ENCODE measurements around the gene CCR7. TPM values are rescaled to one million over a fixed set of nuclear protein-coding genes. Genes with fewer than 3 reads are reported as not detected.
"Not testable (repeated sequence)": the region's sequence is repeated elsewhere in the genome, so short reads cannot be mapped to it uniquely, and the experiment has no call there.

CCR7 gene
- total RNA-seq, 1 donor = not detected

GRCh38 chr17:40596261-40596919 is 31.1 kb upstream of the CCR7 start:
- H3K4me1 ChIP-seq (ENCODE audit: insufficient read depth, low read length) = peaks cover 12% of the 10 kb centered on the region
- H3K27ac ChIP-seq (ENCODE audit: low read depth, low read length) = no peak overlapping the region
- no peak overlapping the region for H3K4me3 ChIP-seq (ENCODE audit: insufficient read depth, low read length)
- DNase-seq (ENCODE audit: insufficient read length, low spot score, missing footprints) = no peak
- no peak overlapping the region for H3K4me2 ChIP-seq (ENCODE audit: insufficient read depth, low read length)
- H3K79me2 ChIP-seq (ENCODE audit: insufficient read depth, low read length) = no peaks in the 10 kb centered on the region
- no peaks in the 10 kb centered on the region for H3K9me3 ChIP-seq (ENCODE audit: low read depth, low read length)
- H4K20me1 ChIP-seq (ENCODE audit: insufficient read depth, low read length) = no peaks in the 10 kb centered on the region
- TF ChIP-seq CTCF (IDR thresholded peaks at IDR 0.05; ENCODE audit: extremely low read depth, low read depth, low read length) = no peak
- peaks cover 4% of the 10 kb centered on the region for H3K27me3 ChIP-seq (ENCODE audit: insufficient read depth, low read length)
- no peaks in the 10 kb centered on the region for H3K36me3 ChIP-seq (ENCODE audit: insufficient read depth, low read length)
- H2AFZ ChIP-seq (ENCODE audit: low read length) = no peak overlapping the region

GRCh38 chr17:40590742-40591141 is 25.5 kb upstream of the CCR7 start:
- Histone ChIP-seq H3K27me3 (ENCODE audit: insufficient read depth, low read length) (peaks cover 31% of the 10 kb centered on the region), H3K4me3 (ENCODE audit: insufficient read depth, low read length) (no peak overlapping the region), H2AFZ (ENCODE audit: low read length) (no peak overlapping the region), H3K79me2 (ENCODE audit: insufficient read depth, low read length) (no peaks in the 10 kb centered on the region), H3K9me3 (ENCODE audit: low read depth, low read length) (no peaks in the 10 kb centered on the region), H3K27ac (ENCODE audit: low read depth, low read length) (no peak overlapping the region), H3K4me1 (ENCODE audit: insufficient read depth, low read length) (no peaks in the 10 kb centered on the region), H3K4me2 (ENCODE audit: insufficient read depth, low read length) (no peak overlapping the region), H4K20me1 (ENCODE audit: insufficient read depth, low read length) (no peaks in the 10 kb centered on the region), H3K36me3 (ENCODE audit: insufficient read depth, low read length) (no peaks in the 10 kb centered on the region)
- no peak for TF ChIP-seq CTCF (IDR thresholded peaks at IDR 0.05; ENCODE audit: extremely low read depth, low read depth, low read length)
- DNase-seq (ENCODE audit: insufficient read length, low spot score, missing footprints) = no peak

GRCh38 chr17:40588552-40588951 is 23.3 kb upstream of the CCR7 start:
- Histone ChIP-seq H3K36me3 (ENCODE audit: insufficient read depth, low read length) (no peaks in the 10 kb centered on the region), H3K27me3 (ENCODE audit: insufficient read depth, low read length) (peaks cover 31% of the 10 kb centered on the region), H3K27ac (ENCODE audit: low read depth, low read length) (no peak overlapping the region), H3K9me3 (ENCODE audit: low read depth, low read length) (no peaks in the 10 kb centered on the region), H3K79me2 (ENCODE audit: insufficient read depth, low read length) (no peaks in the 10 kb centered on the region), H3K4me3 (ENCODE audit: insufficient read depth, low read length) (no peak overlapping the region), H4K20me1 (ENCODE audit: insufficient read depth, low read length) (no peaks in the 10 kb centered on the region), H3K4me2 (ENCODE audit: insufficient read depth, low read length) (no peak overlapping the region), H2AFZ (ENCODE audit: low read length) (no peak overlapping the region), H3K4me1 (ENCODE audit: insufficient read depth, low read length) (no peaks in the 10 kb centered on the region)
- TF ChIP-seq CTCF (IDR thresholded peaks at IDR 0.05; ENCODE audit: extremely low read depth, low read depth, low read length) = no peak
- DNase-seq (ENCODE audit: insufficient read length, low spot score, missing footprints) = no peak

GRCh38 chr17:40586264-40586663 is 21.0 kb upstream of the CCR7 start:
- not testable (repeated sequence) for H3K4me2 ChIP-seq (ENCODE audit: insufficient read depth, low read length); H4K20me1 ChIP-seq (ENCODE audit: insufficient read depth, low read length); H3K4me1 ChIP-seq (ENCODE audit: insufficient read depth, low read length); H3K9me3 ChIP-seq (ENCODE audit: low read depth, low read length); DNase-seq (ENCODE audit: insufficient read length, low spot score, missing footprints); H2AFZ ChIP-seq (ENCODE audit: low read length); H3K4me3 ChIP-seq (ENCODE audit: insufficient read depth, low read length); H3K27ac ChIP-seq (ENCODE audit: low read depth, low read length); H3K36me3 ChIP-seq (ENCODE audit: insufficient read depth, low read length); H3K79me2 ChIP-seq (ENCODE audit: insufficient read depth, low read length)
- H3K27me3 ChIP-seq (ENCODE audit: insufficient read depth, low read length) = peaks cover 43% of the 10 kb centered on the region

GRCh38 chr17:40584950-40585349 is 19.7 kb upstream of the CCR7 start:
- not testable (repeated sequence) for DNase-seq (ENCODE audit: insufficient read length, low spot score, missing footprints); H3K4me2 ChIP-seq (ENCODE audit: insufficient read depth, low read length); H3K79me2 ChIP-seq (ENCODE audit: insufficient read depth, low read length); H4K20me1 ChIP-seq (ENCODE audit: insufficient read depth, low read length); H3K9me3 ChIP-seq (ENCODE audit: low read depth, low read length); H3K4me3 ChIP-seq (ENCODE audit: insufficient read depth, low read length); H2AFZ ChIP-seq (ENCODE audit: low read length); H3K27ac ChIP-seq (ENCODE audit: low read depth, low read length); H3K4me1 ChIP-seq (ENCODE audit: insufficient read depth, low read length); H3K36me3 ChIP-seq (ENCODE audit: insufficient read depth, low read length)
- peaks cover 37% of the 10 kb centered on the region for H3K27me3 ChIP-seq (ENCODE audit: insufficient read depth, low read length)

Data from osteoblast (primary cell).